GOT3 (cell line): ENCODE results near the gene PDPR.
"Not testable (repeated sequence)": the region's sequence is repeated elsewhere in the genome, so short reads cannot be mapped to it uniquely, and the experiment has no call there.

Experiments
- DNase-seq: peaks from one replicate; lab custom pipeline; 2025; ENCODE audit warnings: mixed read lengths; lab: John Stamatoyannopoulos, UW

PDPR gene

GRCh38 chr16:70162041-70162451, 47.9 kb downstream of the PDPR start:
- DNase-seq, result no peak

- no peak for DNase-seq
Measured at GRCh38 chr16:70163596-70163995, 49.5 kb downstream of the PDPR start.

- DNase-seq, result not testable (repeated sequence)
Measured at GRCh38 chr16:70166688-70167087, 52.6 kb downstream of the PDPR start.

DNA sequence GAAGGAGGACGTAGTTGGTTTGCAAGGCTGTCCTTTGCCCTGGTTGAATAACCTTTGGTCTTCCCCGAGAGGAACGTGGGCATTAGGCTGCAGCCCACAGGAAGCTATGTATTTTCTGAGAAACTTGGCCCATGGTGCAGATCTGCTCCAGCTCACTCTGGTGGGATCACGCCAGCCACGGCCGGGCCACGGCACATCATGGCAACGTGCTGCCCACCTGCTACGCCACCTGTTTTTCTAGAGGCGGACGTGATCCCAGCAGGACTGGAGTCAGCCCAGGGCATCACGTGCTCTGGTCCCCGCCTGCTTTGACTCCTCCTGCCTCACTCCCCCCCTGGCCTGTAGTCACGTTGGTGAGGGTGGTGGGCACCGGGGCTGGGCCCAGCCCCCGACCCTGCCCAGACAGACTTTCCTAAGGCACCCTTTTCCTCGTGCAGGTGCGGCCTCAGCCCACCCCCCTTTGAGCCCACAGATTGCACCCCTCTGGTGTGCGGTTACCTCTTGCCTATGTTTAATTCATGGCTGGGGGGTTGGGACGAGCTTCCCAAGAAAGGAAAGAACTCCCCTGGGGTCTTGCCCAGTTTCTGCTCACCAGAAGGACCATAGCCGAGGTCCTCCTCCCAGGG, 59.2 kb downstream of the PDPR start, which contains the start of gene CLEC18C:
Gene CLEC18C (plus strand): TSS at position 576 of the 626 bp plus-strand sequence. CDS start 492 bp downstream, outside the sequence.
- not testable (repeated sequence) for DNase-seq

GRCh38 chr16:70173916-70174315, 59.8 kb downstream of the PDPR start:
- DNase-seq, result not testable (repeated sequence)

DNA sequence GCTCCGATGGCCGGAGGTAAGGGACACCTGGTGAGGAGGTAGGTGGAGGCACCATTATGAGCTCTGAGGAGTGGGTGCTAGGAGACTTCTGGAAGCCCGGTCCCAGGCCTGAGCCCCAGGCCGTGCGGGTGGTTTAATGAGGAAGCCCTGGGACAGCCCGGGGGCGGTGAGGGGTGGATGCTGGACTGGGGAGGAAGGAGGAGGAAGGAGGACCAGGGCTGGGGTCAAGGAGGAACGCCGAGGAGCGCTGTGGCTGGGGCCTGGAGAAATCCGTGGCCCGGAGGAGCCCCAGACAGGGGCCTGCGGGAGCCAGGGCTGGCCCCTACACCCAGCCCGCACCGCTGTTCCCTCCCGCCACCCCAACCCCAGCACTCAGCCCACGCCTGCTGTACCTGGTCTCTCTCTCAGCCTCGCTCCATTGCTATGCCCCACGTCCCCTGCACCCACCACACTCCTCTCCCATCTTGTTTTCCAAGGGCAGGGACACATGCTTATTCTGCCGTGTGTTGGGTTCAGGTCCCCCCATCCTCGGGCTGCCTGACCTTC, 60.3 kb downstream of the PDPR start:
- DNase-seq, result not testable (repeated sequence)

DNA sequence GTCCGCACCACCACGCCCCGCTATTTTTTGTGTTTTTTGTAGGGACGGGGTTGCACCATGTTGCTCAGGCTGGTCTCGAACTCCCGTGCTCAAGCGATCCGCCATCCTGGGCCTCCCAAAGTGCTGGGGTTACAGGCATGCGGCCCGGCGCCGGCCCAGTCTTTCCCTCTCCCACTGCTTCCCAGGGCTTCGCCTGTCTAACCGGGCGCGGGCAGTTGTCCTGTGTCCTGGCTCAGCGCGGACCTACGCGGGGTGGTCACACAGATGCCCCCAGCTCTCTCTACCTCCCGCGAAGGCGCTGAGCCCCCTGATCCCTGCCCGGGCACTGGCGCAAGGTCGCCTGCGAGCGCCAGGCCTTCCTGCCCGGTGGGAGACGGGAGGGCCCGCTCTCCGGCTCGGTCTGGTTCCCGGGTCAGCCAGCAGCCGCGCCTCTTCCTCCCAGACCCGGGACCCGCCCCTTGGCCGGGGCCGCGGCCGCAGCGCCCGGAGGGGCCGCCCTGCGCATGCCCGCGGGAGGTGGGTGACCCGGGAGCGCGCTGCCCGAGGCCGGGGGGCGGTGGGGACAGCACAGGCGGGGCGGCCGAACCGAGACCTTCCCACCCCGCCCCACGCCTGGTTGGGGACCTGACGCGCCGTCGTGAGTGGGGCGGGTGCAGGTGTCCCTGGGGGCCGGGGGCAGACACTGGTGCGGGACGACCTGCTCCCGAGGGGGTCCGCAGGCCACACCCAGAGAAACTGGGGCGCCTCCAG, 73.9 kb downstream of the PDPR start:
- DNase-seq, result not testable (repeated sequence)

DNA sequence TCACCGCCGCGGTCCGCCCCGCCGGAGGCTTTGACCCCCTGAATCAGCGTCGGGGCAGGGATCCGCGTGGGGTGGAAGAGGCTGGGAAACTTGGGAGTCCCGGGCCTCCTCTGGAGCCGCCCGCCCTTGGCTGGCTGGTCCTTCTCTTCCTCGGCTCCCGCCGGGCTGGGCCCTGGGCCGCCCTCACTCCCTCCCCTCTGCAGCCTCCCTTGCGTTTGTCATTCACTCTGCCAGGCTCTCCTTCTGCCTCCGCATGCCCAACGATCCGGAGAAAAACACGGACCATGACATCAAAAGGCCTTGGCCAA, 74.4 kb downstream of the PDPR start:
- DNase-seq, result not testable (repeated sequence)

DNA sequence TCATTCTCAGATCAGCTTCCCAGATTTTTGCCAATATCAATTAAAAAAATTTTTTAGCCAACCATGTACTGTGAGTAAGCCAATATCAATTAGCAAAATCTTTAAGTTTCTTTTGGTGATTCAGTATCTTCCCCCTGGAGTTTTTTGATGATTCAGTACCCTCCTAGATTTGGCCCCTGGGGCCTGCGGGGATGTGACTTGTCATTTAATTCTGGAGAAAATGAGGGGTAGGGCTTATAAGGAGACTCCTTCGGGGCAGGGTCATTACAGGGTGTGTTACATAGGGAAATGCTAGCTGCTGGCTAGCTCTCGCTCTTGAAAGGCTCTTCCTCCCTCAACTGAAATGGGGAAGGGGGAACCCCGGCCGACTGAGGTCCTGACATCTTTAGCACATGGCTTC, 76.4 kb downstream of the PDPR start:
- not testable (repeated sequence) for DNase-seq

DNA sequence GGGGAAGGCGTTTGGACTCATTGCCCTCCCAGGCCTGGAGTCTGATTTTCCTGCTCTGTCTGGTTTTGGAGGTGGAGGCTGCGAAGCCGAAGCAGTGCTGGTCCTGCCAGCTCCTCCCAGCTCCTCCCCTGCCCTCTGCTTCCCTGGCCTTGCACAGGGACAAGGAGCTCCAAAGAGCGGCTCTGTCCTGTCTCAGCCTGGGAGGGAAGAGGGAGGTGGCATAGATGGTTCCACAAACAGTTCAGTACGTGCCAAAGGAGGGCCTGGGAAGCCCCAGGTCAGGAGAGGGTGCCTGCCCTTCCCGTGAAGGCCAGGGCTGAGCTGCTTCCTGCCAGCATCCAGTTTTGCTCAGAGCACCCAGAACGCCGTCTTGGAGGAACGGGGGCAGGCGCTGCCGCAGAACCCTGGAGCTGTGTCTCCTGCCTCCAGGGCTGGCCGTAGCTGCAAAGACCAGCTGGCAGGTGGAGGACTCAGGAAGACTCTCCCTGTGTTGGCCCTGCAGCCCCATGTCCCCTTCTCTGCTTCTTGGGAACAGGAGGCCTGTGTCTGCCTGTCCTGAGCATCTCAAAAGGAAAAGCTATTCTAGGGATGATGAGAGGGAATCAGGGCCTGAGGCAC, 82.7 kb downstream of the PDPR start:
- DNase-seq, result not testable (repeated sequence)

GRCh38 chr16:70197611-70198010, 83.5 kb downstream of the PDPR start:
- DNase-seq, result not testable (repeated sequence)

DNA sequence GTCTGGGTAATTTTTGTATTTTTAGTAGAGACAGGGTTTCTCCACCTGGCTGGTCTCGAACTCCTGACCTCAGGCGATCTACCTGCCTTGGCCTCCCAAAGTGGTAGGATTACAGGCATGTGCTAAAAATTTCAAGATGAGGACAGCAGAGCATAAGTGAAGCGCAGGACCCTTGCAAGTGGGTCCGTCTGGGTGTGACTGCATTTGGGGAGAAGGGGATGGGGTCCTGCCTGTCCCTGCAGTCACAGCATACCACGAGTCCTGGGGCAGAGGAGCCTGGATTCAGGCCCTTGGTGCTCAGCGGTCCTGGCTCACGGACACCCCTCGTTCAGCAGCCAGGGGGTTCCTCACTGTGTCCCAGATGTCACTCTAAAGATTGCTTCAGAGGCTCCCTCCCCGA, 84.1 kb downstream of the PDPR start:
- DNase-seq, result not testable (repeated sequence)

DNA sequence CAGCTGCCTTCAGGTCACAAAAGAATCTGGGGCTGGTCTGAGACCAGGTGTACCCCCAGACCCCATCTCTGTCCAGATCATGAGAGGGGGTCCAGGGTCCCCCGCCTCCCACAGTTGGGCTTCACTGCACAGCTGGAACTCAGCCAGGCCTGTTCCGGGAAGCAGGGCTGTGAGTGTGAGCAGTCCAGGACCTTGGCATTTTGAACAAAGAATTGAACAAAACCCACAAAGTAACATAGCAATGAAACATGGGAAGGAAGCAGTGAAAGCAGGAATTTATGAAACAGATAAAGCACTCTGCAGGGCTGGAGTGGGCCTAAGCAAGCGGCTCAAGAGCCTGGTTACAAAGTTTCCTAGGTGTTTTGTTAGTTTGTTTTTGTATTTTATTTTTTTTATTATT, 84.5 kb downstream of the PDPR start:
- not testable (repeated sequence) for DNase-seq

DNA sequence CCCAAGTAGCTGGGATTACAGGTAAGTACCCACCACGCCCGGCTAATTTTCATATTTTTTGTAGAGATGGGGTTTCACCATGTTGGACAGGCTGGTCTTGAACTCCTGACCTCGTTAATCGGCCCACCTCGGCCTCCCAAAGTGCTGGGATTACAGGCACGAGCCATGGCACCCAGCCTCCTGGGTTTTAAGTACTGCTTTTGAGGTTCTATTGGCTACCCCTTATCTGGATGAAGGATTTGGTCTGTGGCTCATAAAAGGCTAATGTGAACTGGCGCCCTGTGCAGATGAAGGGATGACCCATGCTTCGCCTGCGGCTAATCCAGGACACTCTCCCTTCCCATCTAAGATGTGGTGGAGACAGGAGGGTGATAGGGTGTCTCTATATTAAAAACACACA, 85.0 kb downstream of the PDPR start:
- DNase-seq, result not testable (repeated sequence)

DNA sequence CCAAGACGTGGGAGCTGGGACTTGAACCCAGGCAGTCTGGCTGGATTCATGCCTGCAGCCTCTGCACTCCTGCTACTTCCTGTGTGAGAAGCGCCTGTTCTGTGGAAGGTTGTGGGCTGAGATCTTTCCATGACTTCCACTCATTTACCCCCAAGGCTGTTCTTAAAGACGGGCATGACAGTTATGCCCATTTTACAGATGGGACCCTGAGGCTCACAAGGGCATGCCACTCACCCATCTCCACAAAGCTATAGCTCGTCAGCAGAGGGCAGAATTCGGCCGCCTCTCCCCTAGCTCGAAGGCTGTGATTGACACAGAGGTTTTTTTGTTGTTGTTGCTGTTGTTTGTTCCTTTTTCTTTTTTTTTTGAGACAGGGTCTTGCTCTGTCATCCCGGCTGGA, 85.9 kb downstream of the PDPR start:
- not testable (repeated sequence) for DNase-seq

DNA sequence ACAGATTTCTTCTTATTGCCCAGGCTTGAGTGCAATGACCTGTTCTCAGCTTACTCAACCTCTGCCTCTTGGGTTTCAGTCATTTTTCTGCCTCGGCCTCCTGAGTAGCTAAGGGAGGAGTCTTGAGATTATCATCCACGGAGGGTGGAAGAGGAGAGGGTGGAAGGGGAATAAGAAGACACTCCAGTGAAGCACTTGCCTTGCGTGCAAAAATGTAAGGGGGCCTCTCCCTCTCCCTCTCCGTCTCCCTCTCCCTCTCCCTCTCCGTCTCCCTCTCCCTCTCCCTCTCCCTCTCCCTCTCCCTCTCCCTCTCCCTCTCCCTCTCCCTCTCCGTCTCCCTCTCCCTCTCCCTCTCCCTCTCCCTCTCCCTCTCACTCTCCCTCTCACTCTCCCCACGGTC, 89.4 kb downstream of the PDPR start:
- not testable (repeated sequence) for DNase-seq

GRCh38 chr16:70204010-70204409, 89.9 kb downstream of the PDPR start:
- not testable (repeated sequence) for DNase-seq

DNA sequence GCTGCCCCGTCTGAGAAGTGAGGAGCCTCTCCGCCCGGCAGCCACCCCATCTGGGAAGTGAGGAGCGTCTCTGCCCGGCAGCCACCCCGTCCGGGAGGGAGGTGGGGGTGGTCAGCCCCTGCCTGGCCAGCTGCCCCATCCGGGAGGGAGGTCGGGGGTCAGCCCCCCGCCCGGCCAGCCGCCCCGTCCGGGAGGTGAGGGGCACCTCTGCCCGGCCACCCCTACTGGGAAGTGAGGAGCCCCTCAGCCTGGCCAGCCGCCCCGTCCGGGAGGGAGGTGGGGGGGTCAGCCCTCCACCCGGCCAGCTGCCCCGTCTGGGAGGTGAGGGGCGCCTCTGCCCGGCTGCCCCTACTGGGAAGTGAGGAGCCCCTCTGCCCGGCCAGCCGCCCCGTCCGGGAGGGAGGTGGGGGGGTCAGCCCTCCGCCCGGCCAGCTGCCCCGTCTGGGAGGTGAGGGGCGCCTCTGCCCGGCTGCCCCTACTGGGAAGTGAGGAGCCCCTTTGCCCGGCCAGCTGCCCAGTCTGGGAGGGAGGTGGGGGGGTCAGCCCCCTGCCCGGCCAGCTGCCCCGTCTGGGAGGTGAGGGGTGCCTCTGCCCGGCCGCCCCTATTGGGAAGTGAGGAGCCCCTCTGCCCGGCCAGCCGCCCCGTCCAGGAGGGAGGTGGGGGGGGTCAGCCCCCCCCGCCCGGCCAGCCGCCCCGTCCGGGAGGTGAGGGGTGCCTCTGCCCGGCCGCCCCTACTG, 90.7 kb downstream of the PDPR start:
- not testable (repeated sequence) for DNase-seq

GRCh38 chr16:70206382-70206781, 92.2 kb downstream of the PDPR start:
- not testable (repeated sequence) for DNase-seq
